Measurements from ENCODE around the gene PTPRO. TPM values are rescaled to one million over a fixed set of nuclear protein-coding genes. Genes with fewer than 3 reads are reported as not detected.

Gene PTPRO
- polyA plus RNA-seq, 1 donor (not counting 4 experiments of a cell fraction or from before 2014, with no cell fraction given) = 0.17 TPM

DNA sequence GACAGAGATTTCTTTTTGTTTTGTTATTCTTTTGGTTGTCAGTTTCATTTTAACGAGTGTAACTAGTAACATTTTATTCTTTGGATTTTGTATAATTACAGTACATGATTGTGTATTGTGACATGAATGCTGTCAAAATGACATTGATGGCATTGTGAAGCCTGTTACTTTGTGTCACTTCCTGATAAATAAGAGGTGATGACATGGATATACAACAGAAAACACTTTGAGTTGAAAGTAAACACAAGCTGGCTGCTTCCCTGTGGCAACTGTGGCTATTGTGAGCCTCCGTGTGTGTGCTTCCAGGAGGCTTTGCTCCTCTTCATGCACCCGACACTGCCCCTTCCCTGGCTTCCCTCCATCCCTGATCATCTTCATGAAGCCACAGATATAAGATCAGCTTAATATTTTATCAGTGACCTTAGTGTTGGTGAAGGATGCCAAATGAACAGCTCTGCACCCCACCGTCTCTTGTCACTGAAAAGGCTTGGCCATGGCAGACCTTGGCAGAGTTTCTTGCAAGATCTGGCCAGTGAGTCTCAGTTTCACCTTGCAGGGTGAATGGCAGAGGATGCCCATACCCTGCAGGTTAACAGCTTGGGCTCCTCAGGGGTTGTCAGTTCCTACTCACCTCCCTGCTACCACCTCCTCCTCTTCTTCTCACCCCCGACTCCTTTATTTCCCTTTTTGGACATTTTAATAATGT lies 275.0 kb downstream of the PTPRO start:
- TF ChIP-seq EZH2 (IDR thresholded peaks at IDR 0.05; ENCODE audit: low read length) = no peak
- TF ChIP-seq, protein P1, sequence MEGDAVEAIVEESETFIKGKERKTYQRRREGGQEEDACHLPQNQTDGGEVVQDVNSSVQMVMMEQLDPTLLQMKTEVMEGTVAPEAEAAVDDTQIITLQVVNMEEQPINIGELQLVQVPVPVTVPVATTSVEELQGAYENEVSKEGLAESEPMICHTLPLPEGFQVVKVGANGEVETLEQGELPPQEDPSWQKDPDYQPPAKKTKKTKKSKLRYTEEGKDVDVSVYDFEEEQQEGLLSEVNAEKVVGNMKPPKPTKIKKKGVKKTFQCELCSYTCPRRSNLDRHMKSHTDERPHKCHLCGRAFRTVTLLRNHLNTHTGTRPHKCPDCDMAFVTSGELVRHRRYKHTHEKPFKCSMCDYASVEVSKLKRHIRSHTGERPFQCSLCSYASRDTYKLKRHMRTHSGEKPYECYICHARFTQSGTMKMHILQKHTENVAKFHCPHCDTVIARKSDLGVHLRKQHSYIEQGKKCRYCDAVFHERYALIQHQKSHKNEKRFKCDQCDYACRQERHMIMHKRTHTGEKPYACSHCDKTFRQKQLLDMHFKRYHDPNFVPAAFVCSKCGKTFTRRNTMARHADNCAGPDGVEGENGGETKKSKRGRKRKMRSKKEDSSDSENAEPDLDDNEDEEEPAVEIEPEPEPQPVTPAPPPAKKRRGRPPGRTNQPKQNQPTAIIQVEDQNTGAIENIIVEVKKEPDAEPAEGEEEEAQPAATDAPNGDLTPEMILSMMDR (optimal IDR thresholded peaks at IDR 0.05 in 1 of 3, IDR thresholded peaks at IDR 0.05 in 1 of 3, conservative IDR thresholded peaks at IDR 0.05 in 1 of 3; ENCODE audit: extremely low read depth in 1 of 3, insufficient read depth in 2 of 3, low read length in 3 of 3) = no peak
- no peak overlapping the region for H3K4me3 ChIP-seq (ENCODE audit: control insufficient read depth in 2 of 3, extremely low read depth in 1 of 3, insufficient read depth in 2 of 3, low read depth in 1 of 3, low read length in 3 of 3)
- H3K4me2 ChIP-seq (ENCODE audit: control insufficient read depth, extremely low read depth, insufficient read depth, low read depth, low read length) = no peak overlapping the region
- dilution Hi-C loops (cut with MboI; ENCODE audit: extremely low pct_ligation_motif_present, low sequenced_read_pairs) = loop anchor here (25.0 kb wide), 1 partner anchor 240 kb away; no protein-coding TSS in a partner anchor
- H2AFZ ChIP-seq (ENCODE audit: control insufficient read depth, low read length) = no peak overlapping the region
- H3K9me3 ChIP-seq (ENCODE audit: control insufficient read depth, low read depth, low read length) = no peaks in the 10 kb centered on the region
- no peaks in the 10 kb centered on the region for H3K36me3 ChIP-seq (ENCODE audit: control insufficient read depth in 2 of 2, extremely low read depth in 1 of 2, insufficient read depth in 2 of 2, low read length in 2 of 2)
- H3K27ac ChIP-seq (ENCODE audit: control insufficient read depth, insufficient read depth, low read length) = no peak overlapping the region
- DNase-seq (ENCODE audit: low read depth, low spot score) (no peak), FAIRE-seq (no peak)
- H4K20me1 ChIP-seq (ENCODE audit: control insufficient read depth, extremely low read depth, insufficient read depth, low read length) = no peaks in the 10 kb centered on the region
- no peaks in the 10 kb centered on the region for H3K79me2 ChIP-seq (ENCODE audit: control insufficient read depth, insufficient read depth, low read length)
- H3K4me1 ChIP-seq (ENCODE audit: control insufficient read depth, extremely low read depth, insufficient read depth, low read length) = peaks cover 12% of the 10 kb centered on the region
- H3K27me3 ChIP-seq (ENCODE audit: control insufficient read depth, extremely low read depth, insufficient read depth, low read length) = no peaks in the 10 kb centered on the region
- no peaks in the 10 kb centered on the region for H3K9me1 ChIP-seq (ENCODE audit: control insufficient read depth, extremely low read depth, insufficient read depth, low read length)
- no peak overlapping the region for H3K9ac ChIP-seq (ENCODE audit: control insufficient read depth, extremely low read depth, insufficient read depth, low read length)

DNA sequence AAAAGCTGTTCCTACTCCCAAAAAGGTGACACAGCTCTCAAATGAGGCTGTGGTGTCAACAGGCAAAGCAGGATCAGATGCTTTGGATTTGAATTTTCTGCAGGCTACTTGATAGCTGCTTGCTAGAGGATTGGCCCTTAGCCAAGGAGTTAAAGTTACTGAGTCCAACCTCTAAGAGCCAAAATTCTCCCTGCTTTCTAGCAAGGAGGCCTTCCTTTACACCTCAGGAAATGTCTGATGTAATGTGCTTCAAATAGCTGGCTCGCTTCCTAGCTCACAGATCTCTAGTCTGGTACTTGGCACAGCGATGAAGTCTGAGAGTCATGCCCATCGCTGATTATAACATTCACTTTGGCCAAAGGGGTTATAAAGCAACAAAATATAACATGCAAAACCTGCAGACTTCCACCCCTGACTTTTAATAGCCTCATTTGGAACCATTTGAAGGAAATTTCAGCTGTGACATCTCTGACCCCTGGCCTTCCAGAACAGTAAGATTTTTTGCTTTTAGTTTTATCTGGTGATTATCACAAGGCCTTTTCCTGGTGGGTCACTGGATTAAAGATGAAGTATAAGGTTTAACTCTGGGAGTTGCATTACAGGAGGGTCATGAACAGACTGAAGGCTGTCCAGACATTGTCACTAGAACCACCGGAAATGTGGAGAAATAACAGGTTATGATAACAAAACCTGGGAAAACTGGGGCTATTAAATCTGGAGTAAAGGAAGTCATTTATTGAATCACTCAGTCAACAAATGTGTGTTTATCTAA lies 277.1 kb downstream of the PTPRO start:
- TF ChIP-seq EZH2 (IDR thresholded peaks at IDR 0.05; ENCODE audit: low read length) = no peak
- TF ChIP-seq, protein P1 (optimal IDR thresholded peaks at IDR 0.05 in 1 of 3, IDR thresholded peaks at IDR 0.05 in 1 of 3, conservative IDR thresholded peaks at IDR 0.05 in 1 of 3; ENCODE audit: extremely low read depth in 1 of 3, insufficient read depth in 2 of 3, low read length in 3 of 3) = no peak
- Histone ChIP-seq H3K9me3 (ENCODE audit: control insufficient read depth, low read depth, low read length) (no peaks in the 10 kb centered on the region), H3K9me1 (ENCODE audit: control insufficient read depth, extremely low read depth, insufficient read depth, low read length) (no peaks in the 10 kb centered on the region), H3K4me2 (ENCODE audit: control insufficient read depth, extremely low read depth, insufficient read depth, low read depth, low read length) (no peak overlapping the region), H2AFZ (ENCODE audit: control insufficient read depth, low read length) (no peak overlapping the region), H3K9ac (ENCODE audit: control insufficient read depth, extremely low read depth, insufficient read depth, low read length) (no peak overlapping the region), H3K79me2 (ENCODE audit: control insufficient read depth, insufficient read depth, low read length) (no peaks in the 10 kb centered on the region), H3K4me3 (ENCODE audit: control insufficient read depth in 2 of 3, extremely low read depth in 1 of 3, insufficient read depth in 2 of 3, low read depth in 1 of 3, low read length in 3 of 3) (no peak overlapping the region), H3K27ac (ENCODE audit: control insufficient read depth, insufficient read depth, low read length) (no peak overlapping the region), H3K27me3 (ENCODE audit: control insufficient read depth, extremely low read depth, insufficient read depth, low read length) (no peaks in the 10 kb centered on the region), H3K36me3 (ENCODE audit: control insufficient read depth in 2 of 2, extremely low read depth in 1 of 2, insufficient read depth in 2 of 2, low read length in 2 of 2) (no peaks in the 10 kb centered on the region), H3K4me1 (ENCODE audit: control insufficient read depth, extremely low read depth, insufficient read depth, low read length) (peaks cover 12% of the 10 kb centered on the region), H4K20me1 (ENCODE audit: control insufficient read depth, extremely low read depth, insufficient read depth, low read length) (no peaks in the 10 kb centered on the region)
- dilution Hi-C loops (cut with MboI; ENCODE audit: extremely low pct_ligation_motif_present, low sequenced_read_pairs) = loop anchor here (25.0 kb wide), 1 partner anchor 238 kb away; no protein-coding TSS in a partner anchor
- DNase-seq (ENCODE audit: low read depth, low spot score) = no peak
- peak; percentile 55 for FAIRE-seq

All from keratinocyte (primary cell).